HG02610 (cell line): Measurements from ENCODE around the gene SUSD2.
A peak's percentile ranks its signal among the peaks of the same experiment; 100 is the strongest.
"Not testable (repeated sequence)": the region's sequence is repeated elsewhere in the genome, so short reads cannot be mapped to it uniquely, and the experiment has no call there.

ENCODE experiments used
- ATAC-seq: cut with Tn5 transposase; IDR thresholded peaks from one replicate; pipeline ENCODE4 v1.9.1; 2021; ENCODE audit warnings: mild to moderate bottlenecking, moderate library complexity; ENCODE audit not compliant: unreplicated experiment

Gene SUSD2

GRCh38 chr22:24181088-24181995 lies at the start of gene SUSD2:
Gene SUSD2, plus strand, starts transcription at chr22:24181487. Its CDS starts 33 bp downstream, at chr22:24181520.
- ATAC-seq: no peak

DNA sequence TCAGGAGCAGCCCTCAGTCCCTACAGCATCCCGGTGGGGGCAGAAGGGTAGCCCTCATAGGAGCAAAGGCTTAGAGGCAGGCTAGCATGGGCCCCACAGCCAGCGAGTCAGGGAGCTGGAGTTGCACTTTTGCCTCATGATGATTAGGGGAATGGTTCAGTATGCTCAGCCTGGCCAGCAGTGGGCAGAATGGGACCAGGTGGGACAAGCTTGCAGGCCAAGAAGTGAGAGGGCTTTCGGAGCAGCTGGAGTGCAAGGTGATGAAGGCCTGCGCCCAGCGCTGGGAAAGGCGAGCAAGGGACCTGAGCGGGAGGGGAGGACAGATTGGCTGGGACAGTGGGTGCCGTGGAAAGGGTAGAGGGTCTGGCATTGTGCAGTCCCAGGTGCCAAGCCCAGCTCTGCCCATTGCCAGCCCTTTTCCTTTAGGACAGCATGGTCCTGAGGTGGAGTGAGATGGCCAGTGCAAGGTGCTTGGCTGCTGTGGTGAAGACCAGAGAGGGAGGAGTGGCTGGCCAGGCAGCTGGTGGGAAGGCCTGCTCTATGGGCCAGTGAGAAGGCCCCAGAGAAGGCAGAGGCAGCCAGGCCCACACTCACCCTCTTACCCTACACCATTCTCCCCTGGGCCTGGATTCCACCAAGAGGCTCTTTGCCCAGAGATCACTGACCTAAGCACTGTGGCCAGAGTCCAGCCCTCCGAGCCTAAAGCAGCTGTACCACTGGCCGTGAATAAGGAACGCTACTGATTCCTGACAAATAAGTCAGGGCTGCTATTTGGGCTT lies 47.9 kb upstream of the SUSD2 start:
- ATAC-seq: no peak

GRCh38 chr22:24134090-24134846 lies 47.0 kb upstream of the SUSD2 start:
- no peak for ATAC-seq

DNA sequence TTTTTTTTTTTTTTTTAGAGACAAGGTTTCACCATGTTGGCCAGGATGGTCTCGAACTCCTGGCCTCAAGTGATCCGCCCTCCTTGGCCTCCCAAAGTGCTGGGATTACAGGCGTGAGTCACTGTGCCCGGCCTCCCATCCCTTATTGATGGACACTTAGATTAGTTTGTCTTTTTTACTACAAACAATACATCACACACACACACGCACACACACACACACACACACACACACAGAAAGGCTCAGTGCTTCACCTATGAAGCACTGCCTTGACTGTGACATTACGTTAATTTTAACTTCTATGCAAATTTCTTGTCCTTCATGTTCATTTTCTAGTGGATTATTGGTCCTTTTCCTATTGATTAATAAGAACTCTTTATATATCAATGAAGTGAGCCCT lies 44.8 kb upstream of the SUSD2 start:
- not testable (repeated sequence) for ATAC-seq

DNA sequence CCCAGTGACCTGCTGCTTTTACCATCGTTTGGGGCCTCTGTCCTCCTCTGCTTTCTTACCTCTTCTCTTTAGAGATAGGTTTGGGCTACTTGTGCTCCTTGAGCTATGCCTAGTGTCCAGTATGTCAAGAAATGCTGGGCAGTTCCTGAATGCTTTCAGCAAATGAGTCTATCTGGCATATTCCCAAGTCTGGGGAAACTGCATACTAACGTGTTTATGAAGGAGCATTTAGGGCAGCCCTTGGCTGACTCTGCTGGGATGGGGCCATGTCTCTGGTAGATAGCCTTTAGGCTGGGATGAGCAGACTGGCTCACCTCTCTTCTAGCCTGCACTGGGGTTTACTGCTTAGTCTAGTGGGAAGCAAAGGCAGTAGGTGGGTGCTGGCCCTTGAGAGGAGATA lies 43.7 kb upstream of the SUSD2 start:
- no peak for ATAC-seq

GRCh38 chr22:24138649-24139420 lies 42.5 kb upstream of the SUSD2 start:
- ATAC-seq: no peak

DNA sequence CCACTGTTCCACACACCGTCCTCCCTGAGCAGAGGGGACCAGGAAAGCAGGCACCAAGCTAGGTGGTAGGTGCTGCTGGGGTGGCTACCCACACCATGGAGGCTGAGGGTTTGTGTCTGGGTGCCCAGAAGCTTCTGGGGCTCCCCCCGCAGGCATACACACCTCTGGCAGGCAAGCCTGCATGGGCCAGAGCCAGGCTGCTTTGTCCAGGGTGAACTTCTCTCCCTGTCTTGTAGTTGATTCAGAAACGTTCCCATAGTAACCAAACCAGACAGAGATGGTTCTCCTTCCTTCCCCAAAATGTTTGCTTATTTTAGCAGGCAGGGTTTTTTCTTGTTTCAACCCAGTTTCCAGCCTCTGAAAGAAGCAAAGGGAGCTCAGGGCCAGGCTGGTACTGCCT lies 40.9 kb upstream of the SUSD2 start:
- no peak for ATAC-seq

- ATAC-seq: peak; percentile 39
Observed at GRCh38 chr22:24141586-24141985, 39.7 kb upstream of the SUSD2 start.

GRCh38 chr22:24142241-24142640 lies 39.0 kb upstream of the SUSD2 start:
- no peak for ATAC-seq

DNA sequence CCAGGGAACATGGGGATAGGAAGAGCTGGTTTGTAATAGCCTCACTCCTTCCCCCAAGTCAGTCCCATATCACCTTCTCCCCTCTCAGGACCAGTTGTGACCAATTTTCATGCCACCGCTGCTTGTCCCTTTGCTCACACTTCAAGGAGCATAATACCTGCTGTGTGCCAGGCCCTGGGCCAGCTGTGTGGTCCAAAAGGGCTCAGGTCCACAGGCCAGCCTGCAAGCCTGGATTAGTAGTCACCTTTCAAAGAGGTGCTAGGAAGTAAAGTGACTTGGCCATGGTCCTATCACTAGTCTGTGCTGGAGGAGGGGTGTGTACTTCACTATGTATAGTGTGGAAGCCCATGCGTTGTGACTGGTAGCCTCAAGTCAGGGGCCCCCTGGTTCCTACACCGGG lies 38.5 kb upstream of the SUSD2 start:
- no peak for ATAC-seq

DNA sequence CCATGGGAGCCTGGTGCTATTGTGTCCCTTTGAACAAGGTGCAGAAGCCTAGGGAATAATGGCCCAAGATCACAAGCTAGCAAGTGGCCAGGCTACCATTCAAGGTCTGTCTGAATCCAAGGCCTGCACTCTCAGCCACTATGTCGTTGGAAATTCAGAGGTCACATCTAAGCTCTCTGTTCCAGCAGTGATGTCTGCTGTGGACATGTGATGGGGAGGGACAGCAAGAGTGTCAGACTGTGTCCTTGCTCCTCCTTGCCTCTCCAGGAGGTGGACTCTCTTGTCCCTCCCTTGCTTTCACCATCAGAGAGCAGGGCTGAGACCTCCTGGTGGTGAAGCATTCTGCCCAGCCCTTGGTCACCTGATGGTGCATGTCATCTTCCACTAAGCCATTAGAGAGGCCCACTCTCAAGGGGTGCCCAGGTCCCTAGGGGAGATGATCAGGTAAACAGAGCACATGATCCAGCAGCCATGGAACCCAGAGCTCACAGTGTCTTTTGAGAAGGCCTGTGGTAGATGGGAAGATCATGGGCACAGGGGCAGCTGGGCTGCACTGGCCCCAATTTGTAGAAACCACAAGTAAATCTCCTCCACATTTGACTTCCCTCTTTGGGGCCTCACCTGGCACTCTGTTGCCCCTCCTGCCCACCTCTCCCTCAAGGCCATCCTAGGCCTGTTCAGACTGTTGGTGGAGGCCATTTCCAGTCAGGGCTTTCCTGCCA lies 37.1 kb upstream of the SUSD2 start:
- no peak for ATAC-seq

DNA sequence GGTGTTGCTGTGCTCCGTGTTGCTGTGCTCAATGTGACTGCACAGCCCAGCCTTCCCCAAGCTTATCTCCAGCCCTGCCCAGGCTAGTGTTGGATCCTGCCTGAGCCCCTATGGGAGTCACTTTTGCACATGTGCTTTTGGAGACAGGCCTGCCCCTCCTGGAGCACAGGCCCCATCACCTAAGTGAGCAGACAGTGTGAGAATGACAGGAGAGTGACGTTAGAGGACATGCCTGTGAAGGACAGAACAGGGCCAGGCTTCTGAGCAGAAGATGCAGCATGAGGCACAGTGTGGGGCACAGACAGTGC lies 36.6 kb upstream of the SUSD2 start:
- ATAC-seq: no peak

GRCh38 chr22:24145446-24146193 lies 35.7 kb upstream of the SUSD2 start:
- ATAC-seq: no peak

DNA sequence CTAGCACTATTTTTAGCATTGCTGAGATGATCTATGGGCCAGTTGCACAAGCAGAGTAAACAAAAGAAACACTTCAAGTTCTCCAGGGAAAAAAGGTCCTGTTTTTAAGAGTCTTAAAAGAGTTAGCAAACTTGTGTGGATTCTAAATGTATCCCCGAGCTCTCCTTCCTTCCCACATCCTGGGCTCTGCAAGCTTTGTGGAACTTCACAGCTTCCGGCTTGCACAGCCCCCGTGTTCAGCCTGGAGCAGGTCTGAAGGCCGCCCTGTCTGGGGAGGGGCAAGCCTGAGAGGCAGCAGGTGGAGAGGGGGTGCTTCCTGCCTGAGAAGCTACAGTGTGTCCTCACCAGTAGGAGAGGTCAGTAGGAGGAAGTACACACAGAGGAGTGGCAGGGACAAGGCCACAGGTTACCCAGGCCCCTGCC lies 35.1 kb upstream of the SUSD2 start:
- peak; percentile 57 for ATAC-seq

DNA sequence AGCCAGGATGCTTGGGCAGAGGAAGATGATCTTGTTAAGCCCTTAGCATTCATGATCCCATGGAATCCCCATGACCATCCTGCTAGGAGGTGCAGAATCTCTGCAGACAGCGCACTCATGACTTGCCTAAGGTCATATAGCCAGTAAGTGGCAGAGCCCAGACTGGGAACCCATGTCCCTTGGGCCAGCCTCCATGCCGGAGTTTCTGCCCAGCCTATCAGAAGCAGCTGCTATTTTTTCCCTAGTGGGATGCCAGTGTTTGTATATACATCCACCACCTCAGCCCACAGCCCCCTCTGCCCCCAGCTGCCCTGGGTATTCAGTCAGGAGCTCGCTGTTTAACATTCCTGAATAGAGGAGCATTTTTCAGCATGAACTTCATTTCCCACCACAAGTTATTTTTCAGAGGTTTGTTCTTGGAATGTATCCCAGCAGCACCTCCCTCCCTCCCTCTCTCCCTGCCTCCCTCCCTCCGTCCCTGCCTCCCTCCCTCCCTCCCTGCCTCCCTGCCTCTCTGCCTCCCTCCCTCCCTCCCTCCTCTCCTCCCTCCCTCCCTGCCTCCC lies 34.4 kb upstream of the SUSD2 start:
- no peak for ATAC-seq

DNA sequence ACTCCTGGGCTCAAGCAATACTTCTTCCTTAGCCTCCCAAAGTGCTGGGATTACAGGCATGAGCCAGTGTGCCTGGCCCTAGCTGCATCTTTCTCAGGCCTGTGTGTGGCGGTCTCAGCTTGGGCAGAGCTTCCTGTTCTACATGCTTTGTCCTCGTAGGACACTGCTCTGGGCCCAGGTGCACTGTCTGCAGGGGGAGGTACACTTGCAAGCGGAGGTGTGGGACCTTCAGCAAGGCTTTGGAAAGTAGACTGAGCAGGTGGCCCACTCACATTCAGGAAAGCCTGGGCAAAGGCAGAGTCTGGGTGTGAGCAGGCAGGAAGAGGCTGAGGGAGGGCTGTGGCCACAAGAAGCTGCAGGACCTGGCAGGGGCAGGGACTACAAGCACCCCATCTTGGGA lies 33.6 kb upstream of the SUSD2 start:
- ATAC-seq: no peak

DNA sequence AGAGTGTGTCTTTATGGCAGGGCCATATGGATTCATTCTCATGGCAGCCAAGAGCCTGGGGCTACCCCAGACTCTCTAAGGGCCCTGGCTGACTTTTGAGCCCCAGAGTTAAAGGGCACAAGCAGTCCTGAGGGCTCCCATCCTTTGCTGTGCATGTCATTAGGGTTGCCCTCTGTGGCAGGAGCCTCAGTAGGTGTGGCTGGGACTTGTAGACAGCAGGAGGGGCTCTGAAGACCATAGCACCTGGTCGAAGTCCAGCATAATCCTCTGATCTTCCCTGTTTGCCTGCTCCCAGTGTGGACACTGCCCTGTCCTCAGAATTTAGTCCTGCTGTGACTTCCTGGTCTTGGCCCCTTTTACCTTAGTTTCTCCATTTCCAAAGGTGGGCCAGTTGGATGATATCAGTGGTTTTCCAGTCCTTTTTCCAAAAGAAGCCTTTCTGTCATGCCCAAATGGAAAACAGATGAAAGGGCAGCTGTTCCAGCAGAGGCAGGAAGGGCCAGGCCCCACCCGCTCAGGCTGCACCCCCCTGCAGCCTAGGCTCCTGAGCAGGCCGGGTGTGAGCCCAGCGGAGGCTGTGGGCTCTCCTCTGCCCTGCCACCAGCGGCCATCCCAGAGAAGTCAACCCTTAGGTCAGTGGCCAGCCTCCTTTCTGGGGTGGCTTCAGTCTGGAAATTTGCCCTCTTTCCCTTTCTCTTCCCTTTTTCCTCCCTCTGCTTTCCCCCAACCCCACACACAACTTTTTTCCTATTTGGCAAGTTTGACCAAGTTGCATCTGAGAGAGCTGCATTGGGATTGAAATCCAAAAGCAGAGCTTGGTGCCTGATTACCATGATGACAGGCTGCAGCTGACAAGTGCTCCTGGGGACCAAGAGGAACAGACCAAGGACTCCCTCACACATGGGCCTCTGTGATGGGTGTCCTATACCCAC lies 32.8 kb upstream of the SUSD2 start:
- no peak for ATAC-seq

GRCh38 chr22:24149198-24149590 lies 32.1 kb upstream of the SUSD2 start:
- no peak for ATAC-seq
